ENCODE measurements around the gene CCDC154.

CCDC154 gene

DNA sequence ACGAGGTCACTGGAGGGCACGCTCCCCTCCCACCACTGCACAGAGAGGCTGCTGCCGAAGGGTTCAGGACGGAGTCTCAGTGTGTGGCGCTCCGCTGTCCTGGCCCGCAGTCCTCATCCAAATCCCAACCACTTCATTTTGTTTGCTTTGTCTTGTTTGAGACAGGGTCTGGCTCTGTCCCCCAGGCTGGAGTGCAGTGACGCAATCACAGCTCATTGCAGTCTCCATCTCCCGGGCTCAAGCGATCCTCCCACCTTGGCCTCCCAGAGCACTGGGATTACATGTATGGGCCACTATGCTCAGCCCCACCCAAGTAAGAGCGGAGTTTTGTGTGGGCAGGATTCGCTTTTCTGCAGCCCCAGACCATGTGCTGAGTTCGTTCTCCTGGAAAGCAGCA lies 42.6 kb downstream of the CCDC154 start:
- Histone ChIP-seq H3K9me3 (no peaks in the 10 kb centered on the region), H3K27me3 (no peaks in the 10 kb centered on the region), H3K27ac (no peak overlapping the region), H3K4me1 (ENCODE audit: control insufficient read depth in 1 of 2, insufficient read depth in 1 of 2, low read depth in 1 of 2, low read length in 1 of 2) (no peaks in the 10 kb centered on the region), H3K36me3 (peaks cover 93% of the 10 kb centered on the region), H3K4me3 (ENCODE audit: low read depth in 1 of 2, low read length in 1 of 2) (no peak overlapping the region)
- TF ChIP-seq, protein P1, sequence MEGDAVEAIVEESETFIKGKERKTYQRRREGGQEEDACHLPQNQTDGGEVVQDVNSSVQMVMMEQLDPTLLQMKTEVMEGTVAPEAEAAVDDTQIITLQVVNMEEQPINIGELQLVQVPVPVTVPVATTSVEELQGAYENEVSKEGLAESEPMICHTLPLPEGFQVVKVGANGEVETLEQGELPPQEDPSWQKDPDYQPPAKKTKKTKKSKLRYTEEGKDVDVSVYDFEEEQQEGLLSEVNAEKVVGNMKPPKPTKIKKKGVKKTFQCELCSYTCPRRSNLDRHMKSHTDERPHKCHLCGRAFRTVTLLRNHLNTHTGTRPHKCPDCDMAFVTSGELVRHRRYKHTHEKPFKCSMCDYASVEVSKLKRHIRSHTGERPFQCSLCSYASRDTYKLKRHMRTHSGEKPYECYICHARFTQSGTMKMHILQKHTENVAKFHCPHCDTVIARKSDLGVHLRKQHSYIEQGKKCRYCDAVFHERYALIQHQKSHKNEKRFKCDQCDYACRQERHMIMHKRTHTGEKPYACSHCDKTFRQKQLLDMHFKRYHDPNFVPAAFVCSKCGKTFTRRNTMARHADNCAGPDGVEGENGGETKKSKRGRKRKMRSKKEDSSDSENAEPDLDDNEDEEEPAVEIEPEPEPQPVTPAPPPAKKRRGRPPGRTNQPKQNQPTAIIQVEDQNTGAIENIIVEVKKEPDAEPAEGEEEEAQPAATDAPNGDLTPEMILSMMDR (IDR thresholded peaks at IDR 0.05) = no peak

- H3K36me3 ChIP-seq = peaks cover 93% of the 10 kb centered on the region
These were observed 43.1 kb downstream of the CCDC154 start for GRCh38 chr16:1401061-1401757.

GRCh38 chr16:1398826-1399581 lies 45.4 kb downstream of the CCDC154 start:
- Histone ChIP-seq H3K4me1 (ENCODE audit: control insufficient read depth in 1 of 2, insufficient read depth in 1 of 2, low read depth in 1 of 2, low read length in 1 of 2) (no peaks in the 10 kb centered on the region), H3K9me3 (no peaks in the 10 kb centered on the region), H3K4me3 (ENCODE audit: low read depth in 1 of 2, low read length in 1 of 2) (no peak overlapping the region), H3K27ac (no peak overlapping the region), H3K27me3 (no peaks in the 10 kb centered on the region), H3K36me3 (peaks cover 99% of the 10 kb centered on the region)
- TF ChIP-seq, protein P1 (IDR thresholded peaks at IDR 0.05) = no peak

More at GRCh38 chr16:1401061-1401757, 43.1 kb downstream of the CCDC154 start:
- Histone ChIP-seq H3K4me1 (ENCODE audit: control insufficient read depth in 1 of 2, insufficient read depth in 1 of 2, low read depth in 1 of 2, low read length in 1 of 2) (no peaks in the 10 kb centered on the region), H3K9me3 (no peaks in the 10 kb centered on the region), H3K4me3 (ENCODE audit: low read depth in 1 of 2, low read length in 1 of 2) (no peak overlapping the region), H3K27me3 (no peaks in the 10 kb centered on the region), H3K27ac (no peak overlapping the region)
- TF ChIP-seq, protein P1 (IDR thresholded peaks at IDR 0.05) = no peak

DNA sequence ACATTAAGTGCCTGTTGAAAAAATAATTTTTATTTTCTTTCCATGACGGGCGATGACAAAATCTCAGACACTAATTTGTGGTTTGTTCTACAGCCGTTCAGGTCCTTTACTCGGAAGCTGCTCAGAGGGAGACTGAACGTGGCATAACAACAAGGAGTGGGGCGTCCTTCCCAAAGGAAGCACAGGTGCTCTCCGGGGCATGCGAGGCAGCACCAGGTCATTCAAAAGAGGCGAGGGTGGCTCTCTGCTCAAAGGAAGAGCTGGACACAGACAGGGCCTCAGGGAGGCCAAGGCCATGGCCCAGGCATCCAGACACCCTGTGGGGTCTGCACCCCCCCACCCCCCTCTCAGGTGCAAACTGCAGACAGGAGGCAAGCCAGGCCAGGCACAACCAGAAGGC lies 46.0 kb downstream of the CCDC154 start:
- H3K9me3 ChIP-seq = no peaks in the 10 kb centered on the region
- TF ChIP-seq, protein P1 (IDR thresholded peaks at IDR 0.05) = no peak
- H3K27ac ChIP-seq = no peak overlapping the region
- no peaks in the 10 kb centered on the region for H3K27me3 ChIP-seq
- H3K36me3 ChIP-seq = peaks cover 99% of the 10 kb centered on the region
- H3K4me1 ChIP-seq (ENCODE audit: control insufficient read depth in 1 of 2, insufficient read depth in 1 of 2, low read depth in 1 of 2, low read length in 1 of 2) = no peaks in the 10 kb centered on the region
- no peak overlapping the region for H3K4me3 ChIP-seq (ENCODE audit: low read depth in 1 of 2, low read length in 1 of 2)

- Histone ChIP-seq H3K9me3 (no peaks in the 10 kb centered on the region), H3K27me3 (no peaks in the 10 kb centered on the region), H3K4me3 (ENCODE audit: low read depth in 1 of 2, low read length in 1 of 2) (no peak overlapping the region), H3K4me1 (ENCODE audit: control insufficient read depth in 1 of 2, insufficient read depth in 1 of 2, low read depth in 1 of 2, low read length in 1 of 2) (no peaks in the 10 kb centered on the region), H3K27ac (no peak overlapping the region), H3K36me3 (peaks cover 99% of the 10 kb centered on the region)
- TF ChIP-seq, protein P1 (IDR thresholded peaks at IDR 0.05) = no peak
These were observed 46.6 kb downstream of the CCDC154 start for GRCh38 chr16:1397779-1398178.

All from neutrophil (primary cell).